ENCODE data around the gene RNPEPL1. TPM values are rescaled to one million over a fixed set of nuclear protein-coding genes. Genes with fewer than 3 reads are reported as not detected.
"Not testable (repeated sequence)": the region's sequence is repeated elsewhere in the genome, so short reads cannot be mapped to it uniquely, and the experiment has no call there.

The RNPEPL1 gene
- total and polyA plus RNA-seq, 3 experiments from 2014 or later: 55.6 to 101 (median 61.1) TPM

DNA sequence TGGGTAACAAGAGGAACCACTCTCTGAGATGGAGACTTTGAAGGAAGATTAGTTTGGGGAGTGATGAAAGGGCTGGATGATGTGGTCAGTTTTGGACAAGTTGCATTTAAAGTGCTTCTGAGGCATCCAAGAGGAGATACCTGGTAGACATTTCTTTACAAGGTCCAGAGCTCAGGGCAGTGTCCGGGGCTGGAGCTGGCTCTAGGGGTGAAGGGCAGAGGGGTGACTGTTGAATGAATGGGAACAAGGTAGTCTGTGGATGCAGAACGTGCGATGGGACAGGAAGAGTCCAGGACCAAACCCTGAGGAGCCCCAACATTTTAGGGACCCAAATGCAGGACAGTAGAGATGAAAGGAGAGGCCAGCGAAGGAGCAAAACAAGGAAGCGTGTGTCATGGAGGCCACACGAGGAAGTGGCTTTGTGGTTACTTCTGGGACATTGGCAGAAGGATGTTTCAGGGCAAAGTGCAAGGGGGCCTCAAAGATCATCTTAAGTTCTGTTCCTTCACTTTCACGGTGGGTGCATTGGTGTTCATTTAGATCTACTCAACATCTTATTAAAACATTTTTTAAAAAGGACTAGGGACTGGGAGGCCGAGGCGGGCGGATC lies 43.4 kb downstream of the RNPEPL1 start:
- ChIA-PET CTCF (interaction anchor here (0.8 to 1.6 kb wide), 2 partner anchors 10 to 45 kb away, joined by 3 to 6 read pairs; no protein-coding TSS in a partner anchor), POLR2A (no interaction called here)
- H3K27ac Mint-ChIP-seq: peak overlapping the region in 7 of 8 donors; percentile 9 to 83 (median 39)
- peak overlapping the region in 5 of 7 donors; percentile 20 to 64 (median 51) for H3K4me3 Mint-ChIP-seq
- no peaks in the 10 kb centered on the region for H3K36me3 ChIP-seq (ENCODE audit: insufficient read depth, low read length)
- peaks cover 0 to 1% (median 1%) of the 10 kb centered on the region in 5 donors for H3K9me3 Mint-ChIP-seq
- peaks cover 0 to 11% (median 10%) of the 10 kb centered on the region in 3 donors for H3K4me1 Mint-ChIP-seq
- no peaks in the 10 kb centered on the region for H3K9me3 ChIP-seq (ENCODE audit: low read length)
- peaks cover 20% of the 10 kb centered on the region for H3K4me1 ChIP-seq (ENCODE audit: insufficient read depth, low read length)
- H3K27me3 ChIP-seq (ENCODE audit: insufficient read depth, low read length, poor library complexity, severe bottlenecking): no peaks in the 10 kb centered on the region
- H3K27ac ChIP-seq (ENCODE audit: low read depth, low read length): no peak overlapping the region
- no peak overlapping the region for H3K4me3 ChIP-seq (ENCODE audit: low read length)
- peak in 1 of 5 donors; percentile 13 for DNase-seq
- peaks cover 5 to 9% (median 7%) of the 10 kb centered on the region in 3 donors for H3K36me3 Mint-ChIP-seq
- peaks cover 0 to 1% of the 10 kb centered on the region in 2 donors for H3K27me3 Mint-ChIP-seq

DNA sequence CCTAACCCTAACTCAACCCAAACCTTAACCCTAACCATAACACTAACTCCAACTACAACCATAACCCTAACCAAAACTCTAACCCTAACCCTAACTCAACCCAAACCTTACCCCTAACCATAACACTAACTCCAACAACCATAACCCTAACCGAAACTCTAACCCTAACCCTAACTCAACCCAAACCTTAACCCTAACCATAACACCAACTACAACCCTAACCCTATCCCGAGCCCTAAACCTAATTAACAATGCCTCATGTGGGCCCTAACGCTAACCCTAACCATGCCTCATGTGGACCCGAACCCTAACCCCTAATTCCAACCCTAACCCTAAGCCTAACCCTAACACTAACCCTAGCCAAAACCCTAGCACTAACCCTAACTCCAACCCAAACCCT lies 45.5 kb downstream of the RNPEPL1 start:
- CTCF ChIA-PET: no interaction called here
- POLR2A ChIA-PET: no interaction called here
- H3K27ac ChIP-seq (ENCODE audit: low read depth, low read length): no peak overlapping the region

DNA sequence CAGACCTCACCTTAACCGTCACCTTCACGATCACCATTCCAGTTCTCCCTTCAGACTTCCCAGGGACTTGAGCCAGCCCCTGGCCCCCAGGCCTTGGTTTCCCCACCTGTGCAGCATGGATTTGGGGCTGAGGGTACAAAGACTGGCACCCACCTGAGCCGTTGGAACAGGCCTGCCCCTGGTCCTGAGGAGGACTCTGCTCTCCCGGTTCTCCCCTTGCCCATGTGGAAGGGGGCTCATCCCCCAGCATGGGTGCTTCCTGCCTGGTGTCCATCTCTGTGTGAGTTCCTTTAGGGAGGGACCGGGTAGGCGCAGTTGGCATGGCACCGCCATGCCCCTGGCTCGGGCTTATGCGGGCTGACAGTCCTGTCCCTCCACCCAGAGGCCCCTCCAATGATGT lies 46.1 kb downstream of the RNPEPL1 start:
- Mint-ChIP-seq H3K27me3 (peaks cover 0 to 1% of the 10 kb centered on the region in 2 donors), H3K36me3 (peaks cover 5 to 23% (median 12%) of the 10 kb centered on the region in 3 donors), H3K4me1 (peaks cover 0 to 11% (median 11%) of the 10 kb centered on the region in 3 donors), H3K9me3 (peaks cover 2 to 8% (median 3%) of the 10 kb centered on the region in 5 donors), H3K4me3 (no peak overlapping the region), H3K27ac (no peak overlapping the region)
- Histone ChIP-seq H3K36me3 (ENCODE audit: insufficient read depth, low read length) (no peaks in the 10 kb centered on the region), H3K27ac (ENCODE audit: low read depth, low read length) (no peak overlapping the region), H3K4me1 (ENCODE audit: insufficient read depth, low read length) (peaks cover 20% of the 10 kb centered on the region), H3K27me3 (ENCODE audit: insufficient read depth, low read length, poor library complexity, severe bottlenecking) (no peaks in the 10 kb centered on the region), H3K4me3 (ENCODE audit: low read length) (no peak overlapping the region), H3K9me3 (ENCODE audit: low read length) (no peaks in the 10 kb centered on the region)
- POLR2A ChIA-PET: no interaction called here
- CTCF ChIA-PET: no interaction called here
- peak in 1 of 5 donors; percentile 41 for DNase-seq

More for the DNA sequence above, 45.5 kb downstream of the RNPEPL1 start:
- Histone ChIP-seq H3K4me3 (ENCODE audit: low read length) (no peak overlapping the region), H3K9me3 (ENCODE audit: low read length) (no peaks in the 10 kb centered on the region), H3K27me3 (ENCODE audit: insufficient read depth, low read length, poor library complexity, severe bottlenecking) (no peaks in the 10 kb centered on the region), H3K4me1 (ENCODE audit: insufficient read depth, low read length) (peaks cover 20% of the 10 kb centered on the region), H3K36me3 (ENCODE audit: insufficient read depth, low read length) (no peaks in the 10 kb centered on the region)
- H3K36me3 Mint-ChIP-seq: peaks cover 7 to 23% (median 12%) of the 10 kb centered on the region in 3 donors
- H3K4me3 Mint-ChIP-seq: no peak overlapping the region
- H3K4me1 Mint-ChIP-seq: peaks cover 0 to 11% (median 11%) of the 10 kb centered on the region in 3 donors
- H3K27ac Mint-ChIP-seq: no peak overlapping the region
- peaks cover 0 to 1% of the 10 kb centered on the region in 2 donors for H3K27me3 Mint-ChIP-seq
- no peak for DNase-seq
- peaks cover 2 to 8% (median 3%) of the 10 kb centered on the region in 5 donors for H3K9me3 Mint-ChIP-seq

DNA sequence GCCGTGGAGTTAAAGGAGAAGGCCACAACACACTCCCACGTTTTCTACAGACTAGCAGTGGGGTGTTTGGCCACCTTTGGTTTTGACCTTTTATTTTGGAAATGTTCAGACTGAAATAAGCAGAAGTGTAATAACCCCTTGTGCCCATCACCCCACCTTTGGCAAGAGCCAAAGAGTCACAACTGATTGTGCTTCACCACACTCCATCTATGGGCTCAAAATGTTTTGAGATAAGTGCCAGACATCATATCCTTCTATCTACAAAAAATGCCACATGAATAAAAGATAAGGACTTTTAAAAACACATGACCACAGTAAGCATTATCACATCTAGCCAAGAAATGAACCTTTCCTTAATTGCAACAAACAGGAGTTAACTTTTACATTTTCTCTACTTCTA lies 47.1 kb downstream of the RNPEPL1 start:
- peaks cover 4 to 12% (median 11%) of the 10 kb centered on the region in 3 donors for H3K4me1 Mint-ChIP-seq
- no peak for DNase-seq
- Histone ChIP-seq H3K36me3 (ENCODE audit: insufficient read depth, low read length) (no peaks in the 10 kb centered on the region), H3K4me1 (ENCODE audit: insufficient read depth, low read length) (peaks cover 24% of the 10 kb centered on the region), H3K9me3 (ENCODE audit: low read length) (no peaks in the 10 kb centered on the region), H3K4me3 (ENCODE audit: low read length) (no peak overlapping the region), H3K27me3 (ENCODE audit: insufficient read depth, low read length, poor library complexity, severe bottlenecking) (no peaks in the 10 kb centered on the region), H3K27ac (ENCODE audit: low read depth, low read length) (no peak overlapping the region)
- peaks cover 5 to 23% (median 12%) of the 10 kb centered on the region in 3 donors for H3K36me3 Mint-ChIP-seq
- CTCF ChIA-PET: no interaction called here
- peaks cover 0 to 1% of the 10 kb centered on the region in 2 donors for H3K27me3 Mint-ChIP-seq
- POLR2A ChIA-PET: no interaction called here
- peaks cover 2 to 8% (median 3%) of the 10 kb centered on the region in 5 donors for H3K9me3 Mint-ChIP-seq
- no peak overlapping the region for H3K4me3 Mint-ChIP-seq
- H3K27ac Mint-ChIP-seq: no peak overlapping the region

DNA sequence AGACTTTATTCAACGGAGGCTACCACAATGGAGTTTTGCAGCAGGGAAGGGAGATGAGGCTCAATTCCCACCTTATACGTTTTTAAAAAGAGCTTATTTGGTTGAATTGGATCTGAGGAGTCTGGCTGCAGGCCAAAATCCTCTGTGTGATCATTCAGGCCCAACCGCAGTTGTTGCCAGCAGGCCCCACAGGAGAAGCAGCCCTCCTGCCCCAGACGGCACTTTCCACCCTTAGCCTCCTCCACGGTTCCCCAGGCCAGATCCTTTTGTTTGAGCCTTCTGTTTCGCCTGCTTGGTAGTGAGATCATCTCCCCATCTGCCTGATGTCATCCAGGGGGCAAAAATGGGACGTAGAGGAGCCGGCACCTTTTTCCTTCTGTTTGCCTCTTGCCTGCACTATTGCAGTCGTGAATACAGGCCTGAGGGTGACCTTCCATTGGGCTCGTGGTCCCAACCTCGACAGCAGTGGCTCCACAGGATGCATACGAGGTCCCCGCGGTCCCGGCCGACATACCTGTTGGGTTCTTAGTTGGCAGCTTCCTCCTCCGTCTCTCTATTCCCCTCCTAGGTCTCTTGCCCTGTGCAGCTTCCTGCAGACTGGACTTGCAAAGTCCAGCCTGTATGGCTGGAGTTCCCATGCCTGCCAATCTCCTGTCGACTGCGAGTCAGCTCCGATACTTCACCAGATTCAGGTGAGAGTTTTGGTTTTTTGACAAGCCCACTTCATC lies 47.7 kb downstream of the RNPEPL1 start:
- peaks cover 30% of the 10 kb centered on the region for H3K4me1 ChIP-seq (ENCODE audit: insufficient read depth, low read length)
- peaks cover 0 to 1% of the 10 kb centered on the region in 2 donors for H3K27me3 Mint-ChIP-seq
- no peak overlapping the region for H3K27ac ChIP-seq (ENCODE audit: low read depth, low read length)
- DNase-seq: peak in 1 of 5 donors; percentile 18
- H3K9me3 ChIP-seq (ENCODE audit: low read length): no peaks in the 10 kb centered on the region
- H3K27me3 ChIP-seq (ENCODE audit: insufficient read depth, low read length, poor library complexity, severe bottlenecking): no peaks in the 10 kb centered on the region
- peaks cover 8 to 16% (median 11%) of the 10 kb centered on the region in 3 donors for H3K4me1 Mint-ChIP-seq
- no peak overlapping the region for H3K27ac Mint-ChIP-seq
- H3K36me3 Mint-ChIP-seq: peaks cover 5 to 23% (median 12%) of the 10 kb centered on the region in 3 donors
- H3K36me3 ChIP-seq (ENCODE audit: insufficient read depth, low read length): no peaks in the 10 kb centered on the region
- peaks cover 2 to 8% (median 3%) of the 10 kb centered on the region in 5 donors for H3K9me3 Mint-ChIP-seq
- ChIA-PET CTCF (no interaction called here), POLR2A (no interaction called here)
- H3K4me3 ChIP-seq (ENCODE audit: low read length): no peak overlapping the region
- no peak overlapping the region for H3K4me3 Mint-ChIP-seq

DNA sequence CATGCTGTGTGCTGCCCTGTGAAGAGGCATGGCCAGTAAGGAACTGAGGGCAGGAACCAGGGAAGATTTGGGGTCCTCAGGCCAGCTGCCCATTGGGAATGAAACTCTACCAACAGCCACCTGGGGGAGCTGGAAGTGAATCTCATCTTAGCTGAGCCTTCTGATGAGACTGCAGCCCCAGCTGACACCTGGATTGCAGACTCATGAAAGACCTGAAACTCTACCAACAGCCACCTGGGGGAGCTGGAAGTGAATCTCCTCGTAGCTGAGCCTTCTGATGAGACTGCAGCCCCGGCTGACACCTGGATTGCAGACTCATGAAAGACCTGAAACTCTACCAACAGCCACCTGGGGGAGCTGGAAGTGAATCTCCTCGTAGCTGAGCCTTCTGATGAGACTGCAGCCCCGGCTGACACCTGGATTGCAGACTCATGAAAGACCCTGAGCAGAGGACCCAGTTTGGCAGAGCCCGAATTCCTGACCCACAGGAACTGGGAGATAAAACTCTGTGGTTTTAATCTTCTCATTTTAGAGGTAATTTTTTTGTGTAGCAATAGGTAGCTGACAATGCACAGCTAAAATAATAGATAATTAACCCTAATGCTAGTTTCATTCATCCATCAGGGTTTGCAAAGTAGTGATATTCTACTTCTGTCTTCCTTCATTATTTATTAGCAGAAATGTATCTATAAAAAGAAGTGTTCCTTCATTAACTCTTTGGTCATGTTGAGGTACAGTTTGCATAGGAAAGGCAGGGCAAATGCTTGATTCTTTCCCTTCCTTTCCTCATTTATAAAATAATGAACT lies 48.8 kb downstream of the RNPEPL1 start:
- H3K27me3 ChIP-seq (ENCODE audit: insufficient read depth, low read length, poor library complexity, severe bottlenecking); POLR2A ChIA-PET; H3K27me3 Mint-ChIP-seq; H3K9me3 ChIP-seq (ENCODE audit: low read length); CTCF ChIA-PET; H3K9me3 Mint-ChIP-seq; H3K27ac ChIP-seq (ENCODE audit: low read depth, low read length); H3K4me3 Mint-ChIP-seq; H3K36me3 ChIP-seq (ENCODE audit: insufficient read depth, low read length); H3K4me3 ChIP-seq (ENCODE audit: low read length): not testable (repeated sequence)
- Mint-ChIP-seq H3K4me1 (peaks cover 10 to 19% (median 17%) of the 10 kb centered on the region in 3 donors), H3K27ac (peak overlapping the region in 1 of 8 donors; percentile 43), H3K36me3 (peaks cover 3 to 15% (median 7%) of the 10 kb centered on the region in 3 donors)
- DNase-seq: peak in 1 of 5 donors; percentile 10
- peaks cover 28% of the 10 kb centered on the region for H3K4me1 ChIP-seq (ENCODE audit: insufficient read depth, low read length)

DNA sequence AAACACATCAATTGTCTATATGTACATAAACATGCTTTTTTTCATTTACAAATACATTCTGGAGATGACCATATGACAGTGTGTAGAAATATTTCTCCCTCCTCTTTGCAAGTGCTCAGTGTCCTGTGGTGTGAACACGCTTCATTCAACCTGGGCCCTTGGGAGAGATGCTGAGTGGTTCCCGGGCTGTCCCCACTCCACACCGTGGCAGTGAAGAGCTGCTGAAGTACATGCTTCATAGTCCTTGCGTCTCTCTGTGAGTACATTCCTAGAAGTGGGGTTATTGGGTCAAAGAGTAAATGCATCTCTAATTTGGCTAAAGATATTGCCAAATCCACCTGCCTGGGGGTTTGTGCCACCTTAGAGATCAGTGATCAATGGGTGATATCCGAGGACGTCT lies 50.5 kb downstream of the RNPEPL1 start:
- Mint-ChIP-seq H3K36me3 (peaks cover 3 to 15% (median 7%) of the 10 kb centered on the region in 3 donors), H3K9me3 (peaks cover 2 to 8% (median 3%) of the 10 kb centered on the region in 5 donors), H3K4me3 (no peak overlapping the region), H3K4me1 (peaks cover 20 to 33% (median 26%) of the 10 kb centered on the region in 3 donors), H3K27me3 (no peaks in the 10 kb centered on the region), H3K27ac (peak overlapping the region in 3 of 8 donors; percentile 38 to 61 (median 48))
- ChIA-PET CTCF (no interaction called here), POLR2A (no interaction called here)
- H3K4me1 ChIP-seq (ENCODE audit: insufficient read depth, low read length): peaks cover 33% of the 10 kb centered on the region
- H3K9me3 ChIP-seq (ENCODE audit: low read length): no peaks in the 10 kb centered on the region
- no peaks in the 10 kb centered on the region for H3K27me3 ChIP-seq (ENCODE audit: insufficient read depth, low read length, poor library complexity, severe bottlenecking)
- DNase-seq: no peak
- no peaks in the 10 kb centered on the region for H3K36me3 ChIP-seq (ENCODE audit: insufficient read depth, low read length)
- H3K27ac ChIP-seq (ENCODE audit: low read depth, low read length): no peak overlapping the region
- no peak overlapping the region for H3K4me3 ChIP-seq (ENCODE audit: low read length)
